ENCODE results near the gene PLEKHS1. TPM values are rescaled to one million over a fixed set of nuclear protein-coding genes. Genes with fewer than 3 reads are reported as not detected.
"Not testable (repeated sequence)": the region's sequence is repeated elsewhere in the genome, so short reads cannot be mapped to it uniquely, and the experiment has no call there.

The PLEKHS1 gene
- total and polyA plus RNA-seq, 7 experiments from 2014 or later, result 0.07 TPM; not detected in 6

- Histone ChIP-seq H3K36me3 (ENCODE audit: control insufficient read depth in 2 of 3, insufficient read depth in 3 of 3, low read length in 3 of 3) (no peaks in the 10 kb centered on the region), H3K27me3 (ENCODE audit: control insufficient read depth in 2 of 2, insufficient read depth in 2 of 2, low read length in 2 of 2) (peaks cover 0 to 4% of the 10 kb centered on the region in 2 donors), H3K4me1 (ENCODE audit: control insufficient read depth in 2 of 2, insufficient read depth in 2 of 2, low read length in 2 of 2) (no peaks in the 10 kb centered on the region), H3K9me3 (ENCODE audit: control insufficient read depth in 2 of 3, low read length in 3 of 3) (no peaks in the 10 kb centered on the region), H3K4me3 (ENCODE audit: low read length) (no peak overlapping the region), H3K27ac (ENCODE audit: low read depth, low read length) (no peak overlapping the region)
- no peaks in the 10 kb centered on the region for H3K36me3 Mint-ChIP-seq
- ChIA-PET CTCF (interaction anchor here (0.6 kb wide), 1 partner anchor 813 kb away, joined by 3 read pairs; no protein-coding TSS in a partner anchor), POLR2A (no interaction called here)
- intact Hi-C loops (cut with micrococcal nuclease), result no loop called here
- DNase-seq (no peak), ATAC-seq (no peak)
- peaks cover 0 to 42% (median 4%) of the 10 kb centered on the region in 5 donors for H3K27me3 Mint-ChIP-seq
- no peaks in the 10 kb centered on the region for H3K9me3 Mint-ChIP-seq
- no peak overlapping the region for H3K27ac Mint-ChIP-seq
- H3K4me3 Mint-ChIP-seq, result no peak overlapping the region
- H3K4me1 Mint-ChIP-seq, result no peaks in the 10 kb centered on the region
These were observed 74.3 kb downstream of the PLEKHS1 start for GRCh38 chr10:113825791-113826190.

GRCh38 chr10:113828567-113828966 lies 77.1 kb downstream of the PLEKHS1 start:
- POLR2A ChIA-PET; ATAC-seq; H3K27ac ChIP-seq (ENCODE audit: low read depth, low read length); H3K4me1 Mint-ChIP-seq; H3K9me3 ChIP-seq (ENCODE audit: control insufficient read depth in 2 of 3, low read length in 3 of 3); H3K4me3 Mint-ChIP-seq; H3K36me3 Mint-ChIP-seq; intact Hi-C loops (cut with micrococcal nuclease); H3K9me3 Mint-ChIP-seq; DNase-seq; H3K27me3 ChIP-seq (ENCODE audit: control insufficient read depth in 2 of 2, insufficient read depth in 2 of 2, low read length in 2 of 2); H3K4me1 ChIP-seq (ENCODE audit: control insufficient read depth in 2 of 2, insufficient read depth in 2 of 2, low read length in 2 of 2); H3K27ac Mint-ChIP-seq; H3K36me3 ChIP-seq (ENCODE audit: control insufficient read depth in 2 of 3, insufficient read depth in 3 of 3, low read length in 3 of 3); H3K4me3 ChIP-seq (ENCODE audit: low read length); CTCF ChIA-PET: not testable (repeated sequence)
- H3K27me3 Mint-ChIP-seq, result peaks cover 0 to 47% (median 4%) of the 10 kb centered on the region in 5 donors

Small RNA genes within 50 kb of the gene (microRNA-seq; reads per million reads assigned to microRNA genes)
- gene MIR4483 (ENCODE audit: borderline microRNAs expressed), result not detected

Other genes starting within 250 kb of the PLEKHS1 start
- not detected for gene HABP2, start 198.6 kb upstream of the PLEKHS1 start, total RNA-seq
- gene HABP2, start 198.6 kb upstream of the PLEKHS1 start, polyA plus RNA-seq, result not detected
- not detected for gene NRAP, start 87.6 kb upstream of the PLEKHS1 start, total RNA-seq
- not detected for gene NRAP, start 87.6 kb upstream of the PLEKHS1 start, polyA plus RNA-seq
- gene CASP7, start 71.8 kb upstream of the PLEKHS1 start, total RNA-seq, result 10 to 100 TPM in 4 of 5 experiments, 1 to 10 TPM in 1; 8.5 to 43.4 (median 13.6) TPM
- gene CASP7, start 71.8 kb upstream of the PLEKHS1 start, polyA plus RNA-seq, result 10 to 100 TPM in 1 of 2 donors, 1 to 10 TPM in 1; 9.9 to 14.2 TPM
- gene DCLRE1A, start 102.4 kb downstream of the PLEKHS1 start, total RNA-seq, result 10 to 100 TPM in 1 of 5 experiments, 1 to 10 TPM in 4; 1.5 to 12.9 (median 4.3) TPM
- gene DCLRE1A, start 102.4 kb downstream of the PLEKHS1 start, polyA plus RNA-seq, result 1 to 10 TPM; 2.1 to 3.8 TPM
- 10 to 100 TPM; 10.3 to 25.9 (median 20.5) TPM for gene NHLRC2, start 103.0 kb downstream of the PLEKHS1 start, total RNA-seq
- 1 to 10 TPM; 4.2 to 6.9 TPM for gene NHLRC2, start 103.0 kb downstream of the PLEKHS1 start, polyA plus RNA-seq

Measured in naive thymus-derived CD4-positive, alpha-beta T cell (primary cell).